GM12892 (cell line): Measurements from ENCODE around the gene AK3.

Source experiments
- POLR2A ChIP-seq: IDR thresholded peaks from 2 replicates; pipeline ENCODE4 v1.6.1; 2011; ENCODE audit warnings: low read depth, low read length, control low read depth
- TAF1 ChIP-seq: IDR thresholded peaks from 2 replicates; pipeline ENCODE4 v1.6.1; 2011; ENCODE audit warnings: low read depth, mild to moderate bottlenecking, control low read depth, low read length, borderline replicate concordance

DNA sequence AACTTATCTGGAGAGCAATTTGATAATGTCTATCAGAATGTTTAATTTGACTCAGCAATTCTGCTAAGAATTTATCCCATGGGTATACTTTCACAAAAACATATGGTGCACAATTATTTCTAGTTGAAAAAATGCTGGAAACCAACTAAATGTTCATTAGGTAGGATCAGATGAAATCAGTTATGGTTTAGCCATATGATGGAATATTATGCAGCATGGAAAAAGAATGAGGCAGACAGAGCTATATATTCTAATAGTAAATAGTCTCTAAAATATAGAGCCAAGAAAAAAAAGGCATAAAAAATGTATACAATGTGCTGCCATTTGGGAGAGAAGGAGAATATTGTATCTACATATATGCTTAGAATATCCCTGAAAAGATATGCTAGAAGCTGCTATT lies 71.1 kb downstream of the AK3 start:
- TF ChIP-seq TAF1 (no peak), POLR2A (no peak)
